ENCODE measurements around the gene RAP1B. TPM values are rescaled to one million over a fixed set of nuclear protein-coding genes. Genes with fewer than 3 reads are reported as not detected.

RAP1B gene
- total and polyA plus RNA-seq, 2 donors (not counting 1 experiment from before 2014, with no cell fraction given): 54.5 to 159 TPM

- no peaks in the 10 kb centered on the region for H3K27me3 ChIP-seq (replicated peaks in 1 of 4; ENCODE audit: control extremely low read depth in 1 of 4, control insufficient read depth in 3 of 4, insufficient read depth in 4 of 4, low read length in 3 of 4)
- Mint-ChIP-seq H3K9me3 (ENCODE audit: insufficient read depth) (peaks cover 4% of the 10 kb centered on the region), H3K27me3 (no peaks in the 10 kb centered on the region), H3K4me3 (peak overlapping the region; percentile 56), H3K27ac (peak overlapping the region; percentile 32), H3K4me1 (peaks cover 78% of the 10 kb centered on the region)
- H3K4me2 ChIP-seq (replicated peaks; ENCODE audit: low read depth, low read length, poor library complexity, severe bottlenecking): peak overlapping the region; percentile 56
- WGBS (ENCODE audit: insufficient coverage): 50% methylated on average over 1 of the region's 7 CpGs
- CTCF ChIA-PET: no interaction called here
- H3K4me3 ChIP-seq (ENCODE audit: control extremely low read depth in 1 of 5, extremely low read depth in 1 of 5, insufficient read depth in 1 of 5, low read depth in 2 of 5, low read length in 4 of 5): peak overlapping the region in 1 of 5 experiments; percentile 18
- peak overlapping the region; percentile 31 to 60 for H3K27ac ChIP-seq (ENCODE audit: low read length in 2 of 2)
- peaks cover 99% of the 10 kb centered on the region for H3K79me2 ChIP-seq (ENCODE audit: control insufficient read depth, insufficient read depth, low read length)
- intact Hi-C loops (cut with micrococcal nuclease): loop anchor here (1.0 to 2.0 kb wide), 2 partner anchors 8 to 18 kb away; no protein-coding TSS in a partner anchor
- ATAC-seq (ENCODE audit: low read depth) (peak; percentile 16), DNase-seq (peak; percentile 51)
- POLR2A ChIA-PET: interaction anchor here (0.8 kb wide), 1 partner anchor 19 kb away, joined by 3 read pairs; the partner anchor contains the start of gene RAP1B
- peaks cover 81% of the 10 kb centered on the region for H4K20me1 ChIP-seq (ENCODE audit: control insufficient read depth, insufficient read depth, low read length, poor library complexity, severe bottlenecking)
- H2AFZ ChIP-seq (ENCODE audit: insufficient read depth, low read depth, low read length, poor library complexity, severe bottlenecking): no peak overlapping the region
- peaks cover 2 to 17% (median 10%) of the 10 kb centered on the region in 3 donors for H3K9me3 ChIP-seq (ENCODE audit: control extremely low read depth in 1 of 3, control insufficient read depth in 2 of 3, insufficient read depth in 1 of 3, low read length in 2 of 3)
- H3K4me1 ChIP-seq (ENCODE audit: control insufficient read depth in 2 of 2, insufficient read depth in 2 of 2, low read length in 2 of 2): peaks cover 38 to 51% of the 10 kb centered on the region in 2 donors
- TF ChIP-seq CTCF (IDR thresholded peaks at IDR 0.05): no peak
- TF ChIP-seq EZH2 (IDR thresholded peaks at IDR 0.05; ENCODE audit: borderline replicate concordance, insufficient read depth, low read depth, low read length, poor library complexity, severe bottlenecking): no peak
- peaks cover 5 to 28% of the 10 kb centered on the region in 2 experiments for H3K36me3 ChIP-seq (replicated peaks in 1 of 2; ENCODE audit: control extremely low read depth in 1 of 2, control insufficient read depth in 1 of 2, extremely low read depth in 1 of 2, insufficient read depth in 2 of 2, low read length in 1 of 2)
- no peak overlapping the region for H3K9ac ChIP-seq (ENCODE audit: low read length)
Measured at GRCh38 chr12:68630598-68630997, 19.9 kb downstream of the RAP1B start.

GRCh38 chr12:68631227-68631626 lies 20.5 kb downstream of the RAP1B start:
- no peaks in the 10 kb centered on the region for H3K27me3 ChIP-seq (replicated peaks in 1 of 4; ENCODE audit: control extremely low read depth in 1 of 4, control insufficient read depth in 3 of 4, insufficient read depth in 4 of 4, low read length in 3 of 4)
- no peak overlapping the region for H3K4me3 ChIP-seq (ENCODE audit: control extremely low read depth in 1 of 5, extremely low read depth in 1 of 5, insufficient read depth in 1 of 5, low read depth in 2 of 5, low read length in 4 of 5)
- peak overlapping the region; percentile 56 for H3K4me2 ChIP-seq (replicated peaks; ENCODE audit: low read depth, low read length, poor library complexity, severe bottlenecking)
- ChIA-PET POLR2A (interaction anchor here (1.0 kb wide), 1 partner anchor 15 kb away, joined by 6 read pairs; no protein-coding TSS in a partner anchor), CTCF (interaction anchor here (0.6 to 1.0 kb wide), 2 partner anchors 182 to 274 kb away, joined by 3 read pairs; no protein-coding TSS in a partner anchor)
- Mint-ChIP-seq H3K4me1 (peaks cover 81% of the 10 kb centered on the region), H3K9me3 (ENCODE audit: insufficient read depth) (peaks cover 4% of the 10 kb centered on the region), H3K27me3 (no peaks in the 10 kb centered on the region), H3K4me3 (peak overlapping the region; percentile 14), H3K27ac (peak overlapping the region; percentile 2)
- H3K4me1 ChIP-seq (ENCODE audit: control insufficient read depth in 2 of 2, insufficient read depth in 2 of 2, low read length in 2 of 2): peaks cover 45 to 53% of the 10 kb centered on the region in 2 donors
- no CpG with 5 or more reads among the region's 3 CpGs for WGBS (ENCODE audit: insufficient coverage)
- H2AFZ ChIP-seq (ENCODE audit: insufficient read depth, low read depth, low read length, poor library complexity, severe bottlenecking): no peak overlapping the region
- H4K20me1 ChIP-seq (ENCODE audit: control insufficient read depth, insufficient read depth, low read length, poor library complexity, severe bottlenecking): peaks cover 81% of the 10 kb centered on the region
- peaks cover 3 to 22% of the 10 kb centered on the region in 2 experiments for H3K36me3 ChIP-seq (replicated peaks in 1 of 2; ENCODE audit: control extremely low read depth in 1 of 2, control insufficient read depth in 1 of 2, extremely low read depth in 1 of 2, insufficient read depth in 2 of 2, low read length in 1 of 2)
- ATAC-seq (ENCODE audit: low read depth) (no peak), DNase-seq (no peak)
- intact Hi-C loops (cut with micrococcal nuclease): loop anchor here (2.0 kb wide), 1 partner anchor 18 kb away; no protein-coding TSS in a partner anchor
- H3K27ac ChIP-seq (ENCODE audit: low read length in 2 of 2): no peak overlapping the region
- H3K9ac ChIP-seq (ENCODE audit: low read length): no peak overlapping the region
- TF ChIP-seq CTCF (IDR thresholded peaks at IDR 0.05) (no peak), EZH2 (IDR thresholded peaks at IDR 0.05; ENCODE audit: borderline replicate concordance, insufficient read depth, low read depth, low read length, poor library complexity, severe bottlenecking) (no peak)
- H3K9me3 ChIP-seq (ENCODE audit: control extremely low read depth in 1 of 3, control insufficient read depth in 2 of 3, insufficient read depth in 1 of 3, low read length in 2 of 3): peaks cover 2 to 14% (median 10%) of the 10 kb centered on the region in 3 donors
- H3K79me2 ChIP-seq (ENCODE audit: control insufficient read depth, insufficient read depth, low read length): peaks cover 99% of the 10 kb centered on the region

Measured in B cell (primary cell).